Measurements from ENCODE around the gene ZNF446.
A peak's percentile ranks its signal among the peaks of the same experiment; 100 is the strongest.
"Not testable (repeated sequence)": the region's sequence is repeated elsewhere in the genome, so short reads cannot be mapped to it uniquely, and the experiment has no call there.

Gene ZNF446

DNA sequence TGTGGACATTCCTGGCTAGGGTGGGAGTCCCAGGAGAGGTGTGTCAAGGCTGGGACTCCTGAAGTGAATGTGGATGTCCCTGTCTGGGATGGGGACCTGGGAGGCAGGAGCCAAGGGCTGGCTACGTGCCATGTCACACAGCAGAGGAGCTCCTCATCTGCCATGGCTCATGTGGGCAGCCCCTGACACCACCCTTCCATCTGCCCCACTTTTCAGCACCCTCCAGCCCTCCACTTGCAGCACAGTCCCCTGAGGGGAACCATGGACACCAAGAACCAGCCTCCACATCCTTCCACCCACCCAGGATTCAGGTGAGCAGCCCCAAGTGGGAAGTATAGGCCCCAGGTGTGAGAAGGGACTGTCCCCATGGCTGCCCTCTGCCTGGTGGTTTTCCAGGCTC lies 1.7 kb downstream of the ZNF446 start:
- H3K4me3 ChIP-seq (ENCODE audit: low read length), result no peak overlapping the region
- TF ChIP-seq ZNF274 (IDR thresholded peaks at IDR 0.05; ENCODE audit: low read depth, low read length), result no peak

DNA sequence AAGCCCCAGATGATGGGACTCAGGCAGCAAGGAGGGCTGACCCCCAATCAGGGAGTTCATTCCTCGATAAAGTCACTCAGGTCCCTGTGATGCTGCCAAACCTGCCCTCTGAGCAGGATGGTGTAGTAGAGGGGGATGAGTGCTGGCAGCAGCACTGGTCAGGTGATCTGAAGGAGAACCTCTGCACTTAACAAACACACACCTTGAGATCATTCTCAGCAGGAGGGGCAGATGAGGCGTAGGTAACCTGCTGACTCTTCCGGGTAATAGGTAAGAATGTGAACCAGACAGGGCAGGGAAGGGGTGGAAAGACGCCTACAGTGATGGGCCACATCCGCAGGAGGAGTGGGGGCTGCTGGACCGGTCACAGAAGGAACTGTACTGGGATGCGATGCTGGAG lies 3.2 kb downstream of the ZNF446 start:
- no peak for TF ChIP-seq ZNF274 (IDR thresholded peaks at IDR 0.05; ENCODE audit: low read depth, low read length)
- no peak overlapping the region for H3K4me3 ChIP-seq (ENCODE audit: low read length)

DNA sequence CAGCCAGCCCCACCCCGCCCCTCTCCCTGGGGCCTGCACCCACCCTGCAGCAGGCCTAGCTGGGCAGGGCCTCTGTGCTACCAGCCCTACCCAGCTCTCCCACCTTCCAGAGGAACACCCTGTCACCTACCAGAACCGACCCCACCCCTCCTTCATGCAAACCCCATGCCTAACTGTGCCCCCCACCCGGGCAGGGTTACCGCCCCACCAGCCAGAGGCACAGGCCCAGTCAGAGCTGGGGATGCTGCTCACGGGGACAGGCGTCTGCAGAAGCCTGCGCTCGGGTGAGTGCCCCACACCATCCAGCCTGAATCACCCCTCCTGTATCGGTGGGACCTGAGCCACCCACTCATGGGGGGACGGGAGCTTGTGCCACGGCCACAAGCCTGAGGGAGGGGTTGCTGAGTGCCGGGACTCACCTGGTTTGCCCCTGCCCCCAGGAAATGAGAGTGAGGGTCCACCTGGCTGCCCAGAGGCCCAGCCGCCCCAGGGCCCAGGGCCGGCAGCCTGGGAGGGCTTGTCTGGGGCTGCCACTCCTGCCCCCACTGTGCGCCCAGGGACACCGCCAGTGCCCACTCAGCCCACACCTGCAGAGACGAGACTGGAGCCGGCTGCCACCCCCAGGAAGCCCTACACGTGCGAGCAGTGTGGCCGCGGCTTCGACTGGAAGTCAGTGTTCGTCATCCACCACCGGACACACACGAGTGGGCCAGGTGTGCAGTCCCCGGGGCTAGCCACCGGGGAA lies 3.8 kb downstream of the ZNF446 start:
- no peak for TF ChIP-seq ZNF274 (IDR thresholded peaks at IDR 0.05; ENCODE audit: low read depth, low read length)
- no peak overlapping the region for H3K4me3 ChIP-seq (ENCODE audit: low read length)

DNA sequence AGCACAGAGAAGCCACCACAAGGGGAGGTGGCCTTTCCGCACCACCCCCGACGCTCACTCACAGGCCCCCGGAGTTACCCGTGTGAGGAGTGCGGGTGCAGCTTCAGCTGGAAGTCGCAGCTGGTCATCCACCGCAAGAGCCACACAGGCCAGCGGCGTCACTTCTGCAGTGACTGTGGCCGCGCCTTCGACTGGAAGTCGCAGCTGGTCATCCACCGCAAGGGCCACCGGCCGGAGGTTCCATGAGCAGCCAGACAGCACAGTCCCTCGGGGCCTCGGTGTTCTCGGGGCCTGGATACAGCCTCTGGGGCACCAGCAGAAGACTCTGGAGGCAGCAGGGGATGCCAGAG lies 4.3 kb downstream of the ZNF446 start:
- no peak for TF ChIP-seq ZNF274 (IDR thresholded peaks at IDR 0.05; ENCODE audit: low read depth, low read length)
- no peak overlapping the region for H3K4me3 ChIP-seq (ENCODE audit: low read length)

DNA sequence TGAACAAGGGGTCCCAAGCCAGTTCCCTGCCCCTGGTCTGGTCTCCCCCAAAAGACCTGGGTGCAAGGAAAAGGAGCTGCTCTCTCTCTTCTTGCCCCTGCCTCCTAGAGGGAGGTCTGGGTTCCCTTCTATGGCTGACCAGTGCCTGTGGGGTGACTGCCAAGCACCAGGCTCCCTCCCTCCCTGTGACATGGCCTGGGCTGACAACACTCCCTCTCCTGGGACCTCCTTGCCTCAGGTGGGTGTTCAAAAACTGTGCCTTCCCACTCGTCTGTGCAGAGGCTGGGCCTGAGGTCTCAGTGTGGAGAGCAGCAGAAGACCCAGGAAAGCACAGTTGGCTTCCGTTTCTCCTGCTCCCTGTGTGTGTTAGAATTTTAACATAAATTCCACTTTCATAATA lies 4.7 kb downstream of the ZNF446 start:
- no peak overlapping the region for H3K4me3 ChIP-seq (ENCODE audit: low read length)
- TF ChIP-seq ZNF274 (IDR thresholded peaks at IDR 0.05; ENCODE audit: low read depth, low read length), result no peak

DNA sequence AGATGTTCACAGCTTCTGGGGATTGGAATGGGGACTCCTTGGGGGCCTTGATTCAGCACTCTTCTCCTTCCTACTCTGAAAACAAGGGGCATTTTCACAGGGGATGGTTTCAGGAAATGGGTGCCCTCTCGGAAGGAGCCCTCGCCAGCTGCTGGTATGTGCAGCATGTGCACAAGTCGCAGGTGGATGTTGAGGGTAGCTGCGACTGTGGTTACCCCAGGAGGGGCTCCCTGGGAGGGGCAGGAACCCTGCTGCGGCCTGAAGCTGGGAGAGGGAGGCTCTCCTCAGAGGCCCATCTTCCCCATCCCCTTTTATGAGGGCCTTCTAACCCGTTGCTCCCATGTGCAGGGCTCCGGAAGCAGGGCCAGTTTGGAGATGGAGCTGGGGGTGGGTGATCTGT lies 6.2 kb downstream of the ZNF446 start:
- H3K4me3 ChIP-seq (ENCODE audit: low read length), result no peak overlapping the region
- no peak for TF ChIP-seq ZNF274 (IDR thresholded peaks at IDR 0.05; ENCODE audit: low read depth, low read length)

DNA sequence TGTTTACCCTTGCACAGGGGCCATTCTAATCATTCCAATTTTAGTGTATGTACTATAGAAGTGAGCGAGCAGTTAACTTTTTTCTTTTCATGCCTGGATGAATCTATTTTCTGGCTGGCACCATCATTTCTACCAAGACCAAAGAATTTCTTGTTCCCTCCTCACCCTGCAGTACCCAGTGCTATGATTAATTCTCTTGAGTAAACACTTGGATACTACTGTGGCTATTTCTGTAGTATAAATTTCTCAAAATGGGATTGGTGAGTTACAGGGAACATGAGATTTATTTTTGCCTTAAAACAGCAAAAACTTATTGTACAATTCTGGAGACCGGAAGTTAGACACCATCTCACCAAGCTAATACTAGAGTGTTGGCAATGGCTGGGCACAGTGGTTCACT lies 7.6 kb downstream of the ZNF446 start:
- no peak for TF ChIP-seq ZNF274 (IDR thresholded peaks at IDR 0.05; ENCODE audit: low read depth, low read length)
- H3K4me3 ChIP-seq (ENCODE audit: low read length), result no peak overlapping the region

DNA sequence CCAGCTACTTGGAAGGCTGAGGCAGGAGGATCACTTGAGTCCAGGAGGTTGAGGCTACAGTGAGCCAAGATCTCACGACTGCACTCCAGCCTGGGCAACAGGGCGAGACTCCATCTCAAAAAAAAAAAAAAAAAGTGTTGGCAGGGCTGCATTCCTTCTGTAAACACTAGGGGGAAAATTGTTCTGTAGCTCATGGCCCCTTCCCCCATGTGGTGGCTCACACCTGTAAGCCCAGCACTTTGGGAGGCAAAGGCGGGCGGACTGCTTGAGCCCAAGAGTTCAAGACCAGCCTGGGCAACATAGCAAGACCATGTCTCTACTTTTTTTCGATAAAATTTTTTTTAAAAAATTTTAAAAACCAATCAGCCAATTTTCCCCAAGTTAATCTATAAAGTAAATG lies 8.2 kb downstream of the ZNF446 start:
- not testable (repeated sequence) for H3K4me3 ChIP-seq (ENCODE audit: low read length)

DNA sequence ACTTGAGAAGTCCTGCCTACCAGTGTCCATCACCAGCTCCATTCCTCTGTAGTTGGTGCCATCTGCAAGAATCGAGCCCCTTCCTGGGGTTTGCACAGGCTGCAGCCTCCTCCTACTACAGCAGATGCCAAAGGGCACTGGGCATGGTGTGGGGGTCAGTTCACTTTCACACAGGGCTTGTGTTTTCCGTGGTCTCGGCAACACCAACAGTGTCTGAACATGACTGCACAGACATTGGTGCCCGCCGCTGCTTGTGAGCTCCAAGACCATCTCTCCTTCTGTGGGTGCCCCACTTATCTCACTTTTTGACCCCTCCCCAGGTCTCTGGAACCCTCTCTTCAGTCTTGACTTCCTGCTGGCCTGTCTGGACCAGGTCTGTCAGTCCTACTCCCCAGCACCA lies 15.2 kb downstream of the ZNF446 start:
- H3K4me3 ChIP-seq (ENCODE audit: low read length), result no peak overlapping the region
- TF ChIP-seq ZNF274 (IDR thresholded peaks at IDR 0.05; ENCODE audit: low read depth, low read length), result no peak

DNA sequence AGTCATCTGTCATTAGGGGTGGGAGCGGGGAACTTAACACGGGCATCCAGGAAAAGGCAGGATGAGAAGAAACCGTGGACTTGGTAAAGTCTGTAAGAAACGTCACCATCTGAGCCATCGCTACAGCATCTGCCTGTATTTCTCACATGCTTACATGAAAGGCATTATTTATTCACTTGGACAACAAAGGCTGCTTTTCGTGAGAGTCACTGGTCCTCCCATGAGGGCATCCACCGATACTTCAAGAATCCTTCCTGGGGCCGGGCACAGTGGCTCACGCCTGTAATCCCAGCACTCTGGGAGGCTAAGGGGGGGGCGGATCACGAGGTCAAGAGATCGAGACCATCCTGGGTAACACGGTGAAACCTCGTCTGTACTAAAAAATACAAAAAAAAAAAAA lies 16.1 kb downstream of the ZNF446 start:
- TF ChIP-seq ZNF274 (IDR thresholded peaks at IDR 0.05; ENCODE audit: low read depth, low read length), result no peak
- no peak overlapping the region for H3K4me3 ChIP-seq (ENCODE audit: low read length)

DNA sequence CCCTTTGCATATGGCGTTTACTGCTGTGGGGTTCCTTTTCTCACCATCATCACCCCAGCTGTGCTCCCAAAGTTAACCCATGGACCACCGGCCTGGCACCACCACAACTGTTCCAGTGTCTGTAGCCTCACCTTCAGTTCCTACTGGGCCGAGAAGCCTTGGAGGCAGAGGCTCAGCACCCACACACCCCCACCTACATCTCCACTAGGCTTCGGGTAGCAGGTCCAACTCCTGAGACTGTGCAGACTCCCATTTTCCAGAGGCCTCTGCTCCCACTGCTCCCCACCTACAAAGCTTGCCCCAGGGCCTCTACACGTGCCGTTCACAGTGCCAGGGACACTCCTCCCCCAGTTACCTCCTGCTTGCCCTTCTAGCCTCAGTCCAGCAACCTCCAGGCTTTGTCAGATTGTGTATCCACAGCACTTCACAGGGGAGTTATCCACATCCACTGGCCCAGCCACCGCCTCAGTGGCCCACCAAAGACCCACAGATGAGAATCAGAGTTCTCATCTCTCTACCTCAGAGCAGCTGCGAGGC lies 21.6 kb downstream of the ZNF446 start:
- H3K4me3 ChIP-seq (ENCODE audit: low read length), result no peak overlapping the region
- TF ChIP-seq ZNF274 (IDR thresholded peaks at IDR 0.05; ENCODE audit: low read depth, low read length), result no peak

DNA sequence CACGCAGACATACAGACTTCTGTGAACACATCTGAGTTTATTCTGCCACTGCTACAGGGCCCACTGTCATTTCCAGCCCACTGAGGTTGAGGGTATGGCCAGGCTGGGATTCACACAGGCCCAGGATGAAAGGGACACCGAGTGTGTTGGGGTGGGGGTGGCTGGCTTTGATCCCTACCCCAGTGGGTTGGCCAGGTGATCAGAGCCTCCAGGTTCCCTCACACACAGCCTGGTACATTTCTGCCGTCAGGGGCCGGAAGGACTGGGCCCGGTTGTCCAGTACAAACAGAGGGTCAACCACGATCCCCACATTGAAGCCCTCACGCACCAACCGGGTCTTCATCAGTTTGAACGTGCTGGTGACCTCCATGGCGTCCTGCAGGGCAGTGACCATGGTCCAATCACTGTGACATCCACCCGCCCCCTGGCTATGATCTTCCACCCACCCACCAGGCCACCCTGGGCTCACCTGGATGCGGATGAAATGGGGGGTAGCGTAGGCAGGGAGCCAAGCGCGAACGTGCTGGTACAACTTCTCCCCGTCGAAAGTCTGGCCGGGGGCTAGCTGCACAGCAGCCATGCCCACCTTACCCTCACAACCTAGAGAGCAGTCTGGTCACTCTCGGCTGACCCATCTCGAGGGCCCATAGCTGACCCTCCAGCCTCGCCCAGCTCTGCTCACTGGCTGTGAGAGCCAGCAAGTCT lies 22.3 kb downstream of the ZNF446 start:
- H3K4me3 ChIP-seq (ENCODE audit: low read length), result peak overlapping the region; percentile 53; the same call in 1 of the 2 replicates
- no peak for TF ChIP-seq ZNF274 (IDR thresholded peaks at IDR 0.05; ENCODE audit: low read depth, low read length)

DNA sequence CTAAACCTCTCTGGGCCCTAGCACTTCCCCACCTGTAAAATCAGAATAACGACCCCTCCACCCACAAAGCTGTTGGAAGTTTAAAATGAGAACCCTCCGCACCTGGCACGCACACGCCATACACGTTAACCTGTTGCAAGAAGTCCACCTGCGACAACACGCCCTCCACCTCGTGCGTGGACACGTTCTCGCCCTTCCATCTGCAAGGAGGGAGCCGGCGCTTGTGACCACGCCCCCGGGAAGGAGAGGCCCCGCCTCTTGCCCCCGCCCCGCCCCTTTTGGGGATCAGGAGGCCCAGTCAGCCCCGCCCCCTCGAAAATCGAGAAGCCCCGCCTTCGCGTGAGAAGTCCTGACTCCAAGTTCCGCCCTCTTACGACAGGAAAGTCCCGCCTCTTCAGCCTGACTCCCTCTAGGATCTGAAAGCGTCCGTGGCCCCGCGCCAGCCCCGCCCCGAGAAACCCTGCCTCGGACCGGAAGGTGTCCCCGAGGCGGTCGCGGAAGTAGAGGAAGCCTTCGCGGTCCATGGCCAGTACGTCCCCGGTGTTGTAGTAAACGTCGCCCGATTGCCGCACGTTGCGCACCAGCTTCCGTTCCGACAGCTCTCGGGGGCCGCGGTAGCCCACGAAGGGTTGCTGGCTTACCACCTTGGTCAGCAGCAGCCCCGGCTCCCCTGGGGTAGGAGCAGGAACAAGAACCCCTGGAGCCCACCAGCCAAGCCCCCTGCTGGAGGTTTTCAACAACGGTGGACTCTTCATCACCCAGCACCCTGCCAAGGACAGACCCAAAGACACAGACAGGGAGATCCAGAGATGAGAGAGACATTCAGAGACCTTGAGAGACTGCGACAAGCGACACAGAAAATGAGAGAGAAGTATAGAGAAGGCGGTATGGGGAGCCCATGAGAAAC lies 23.1 kb downstream of the ZNF446 start:
- no peak for TF ChIP-seq ZNF274 (IDR thresholded peaks at IDR 0.05; ENCODE audit: low read depth, low read length)

DNA sequence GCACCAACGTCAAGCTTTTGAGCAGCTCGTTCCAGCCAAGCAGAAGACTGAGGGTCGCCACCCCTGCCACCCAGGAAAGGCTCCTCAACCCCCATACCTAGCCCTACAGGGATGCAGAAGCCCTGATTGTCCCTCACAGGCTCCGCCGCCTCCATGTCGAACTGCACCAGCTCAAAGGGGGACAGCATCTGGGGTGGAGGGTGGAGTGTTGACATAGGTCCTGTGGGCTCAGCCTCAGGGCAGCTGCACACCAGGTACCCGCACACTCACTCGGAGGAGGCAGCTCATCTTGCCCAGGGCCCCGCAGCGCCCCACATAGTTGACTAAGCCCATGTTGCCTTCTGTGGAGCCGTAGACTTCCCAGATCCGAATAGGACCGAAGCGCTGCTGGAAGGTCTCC lies 24.1 kb downstream of the ZNF446 start:
- no peak for TF ChIP-seq ZNF274 (IDR thresholded peaks at IDR 0.05; ENCODE audit: low read depth, low read length)
- H3K4me3 ChIP-seq (ENCODE audit: low read length), result peak overlapping the region; percentile 77; the same call in 1 of the 2 replicates

More for the DNA sequence above, 23.1 kb downstream of the ZNF446 start:
- peak overlapping the region; percentile 77 for H3K4me3 ChIP-seq (ENCODE audit: low read length)

DNA sequence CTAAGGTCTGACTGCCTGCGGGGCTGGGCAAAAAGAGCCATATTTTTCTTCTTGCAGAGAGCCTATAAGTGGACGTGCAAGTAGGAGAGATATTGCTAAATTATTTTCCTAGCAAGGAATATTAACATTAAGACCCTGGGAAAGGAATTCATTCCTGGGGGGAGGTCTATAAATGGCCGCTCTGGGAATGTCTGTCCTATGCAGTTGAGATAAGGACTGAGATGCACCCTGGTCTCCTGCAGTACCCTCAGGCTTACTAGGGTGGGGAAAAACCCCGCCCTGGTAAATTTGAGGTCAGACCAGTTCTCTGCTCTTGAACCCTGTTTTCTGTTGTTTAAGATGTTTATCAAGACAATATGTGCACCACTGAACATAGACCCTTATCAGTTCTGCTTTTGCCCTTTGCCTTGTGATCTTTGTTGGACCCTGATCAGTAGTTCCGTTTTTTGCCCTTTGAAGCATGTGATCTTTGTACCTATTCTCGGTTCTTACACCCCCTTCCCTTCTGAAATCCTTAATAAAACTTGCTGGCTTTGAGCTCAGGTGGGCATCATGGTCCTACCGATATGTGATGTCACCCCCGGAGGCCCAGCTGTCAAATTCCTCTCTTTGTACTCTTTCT lies 31.6 kb downstream of the ZNF446 start:
- H3K4me3 ChIP-seq (ENCODE audit: low read length), result not testable (repeated sequence)

All from GM08714 (cell line).